ENCODE results near the gene ST8SIA6.

DNA sequence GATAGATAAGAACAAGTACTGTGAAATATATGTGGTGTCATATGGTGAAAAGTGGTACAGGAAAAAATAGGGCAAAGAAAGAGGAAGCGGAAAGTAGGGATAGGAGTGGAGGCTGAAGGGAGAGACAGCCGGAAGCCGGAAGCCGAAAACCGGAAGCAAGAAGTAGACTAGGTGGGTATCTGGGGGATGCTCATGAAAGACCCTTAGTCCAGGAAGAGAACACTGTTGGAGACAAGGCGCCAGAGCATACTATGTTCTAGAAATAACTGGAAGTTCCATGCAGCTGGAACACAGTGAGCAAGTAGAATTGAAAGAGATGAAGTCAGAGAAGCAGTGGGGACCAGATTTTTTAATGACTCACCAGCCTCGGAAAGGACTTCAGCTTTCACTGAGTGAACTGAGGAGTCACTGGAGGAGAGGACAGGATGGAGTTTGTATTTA is 22.5 kb downstream of the ST8SIA6 start:
- TF ChIP-seq, protein P1, sequence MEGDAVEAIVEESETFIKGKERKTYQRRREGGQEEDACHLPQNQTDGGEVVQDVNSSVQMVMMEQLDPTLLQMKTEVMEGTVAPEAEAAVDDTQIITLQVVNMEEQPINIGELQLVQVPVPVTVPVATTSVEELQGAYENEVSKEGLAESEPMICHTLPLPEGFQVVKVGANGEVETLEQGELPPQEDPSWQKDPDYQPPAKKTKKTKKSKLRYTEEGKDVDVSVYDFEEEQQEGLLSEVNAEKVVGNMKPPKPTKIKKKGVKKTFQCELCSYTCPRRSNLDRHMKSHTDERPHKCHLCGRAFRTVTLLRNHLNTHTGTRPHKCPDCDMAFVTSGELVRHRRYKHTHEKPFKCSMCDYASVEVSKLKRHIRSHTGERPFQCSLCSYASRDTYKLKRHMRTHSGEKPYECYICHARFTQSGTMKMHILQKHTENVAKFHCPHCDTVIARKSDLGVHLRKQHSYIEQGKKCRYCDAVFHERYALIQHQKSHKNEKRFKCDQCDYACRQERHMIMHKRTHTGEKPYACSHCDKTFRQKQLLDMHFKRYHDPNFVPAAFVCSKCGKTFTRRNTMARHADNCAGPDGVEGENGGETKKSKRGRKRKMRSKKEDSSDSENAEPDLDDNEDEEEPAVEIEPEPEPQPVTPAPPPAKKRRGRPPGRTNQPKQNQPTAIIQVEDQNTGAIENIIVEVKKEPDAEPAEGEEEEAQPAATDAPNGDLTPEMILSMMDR (conservative IDR thresholded peaks at IDR 0.05; ENCODE audit: low read length) = no peak
- TF ChIP-seq EZH2phosphoT487 (IDR thresholded peaks at IDR 0.05; ENCODE audit: borderline replicate concordance) = no peak

All from Loucy (cell line).